Measurements from ENCODE around the gene KRT85. TPM values are rescaled to one million over a fixed set of nuclear protein-coding genes. Genes with fewer than 3 reads are reported as not detected.

KRT85 gene
- polyA plus RNA-seq, 2 of the 4 experiments (the other 2 are of a cell fraction), result 3.7 TPM; not detected in 1

- TF ChIP-seq PHF8 (IDR thresholded peaks at IDR 0.05; ENCODE audit: borderline replicate concordance, low read depth) (no peak), POLR2A (IDR thresholded peaks at IDR 0.05; ENCODE audit: low read length) (no peak), HES2 (IDR thresholded peaks at IDR 0.05) (no peak), RCOR1 (IDR thresholded peaks at IDR 0.05; ENCODE audit: low read depth, low read length) (no peak), ELK1 (IDR thresholded peaks at IDR 0.05; ENCODE audit: low read depth, low read length) (no peak), NR3C1 (IDR thresholded peaks at IDR 0.05) (no peak), NFE2L2 (conservative IDR thresholded peaks at IDR 0.05; ENCODE audit: low read length) (no peak), FOXS1 (CRISPR knock-in tag; IDR thresholded peaks at IDR 0.05) (no peak), CHD4 (IDR thresholded peaks at IDR 0.05; ENCODE audit: borderline replicate concordance) (no peak), KDM5A (IDR thresholded peaks at IDR 0.05) (no peak), ZSCAN20 (CRISPR knock-in tag; IDR thresholded peaks at IDR 0.05) (no peak), CEBPB (IDR thresholded peaks at IDR 0.05) (no peak), BHLHE40 (IDR thresholded peaks at IDR 0.05; ENCODE audit: low read depth, low read length) (no peak)
- POLR2A ChIA-PET, result interaction anchor here (1.1 to 1.8 kb wide), 2 partner anchors 23 to 31 kb away, joined by 4 to 7 read pairs; no protein-coding TSS in a partner anchor
- CTCF ChIA-PET, result interaction anchor here (1.2 to 8.7 kb wide), 13 partner anchors 12 to 569 kb away, joined by 3 to 217 read pairs (median 11); partner anchors contain the start of gene KRT83
- Histone ChIP-seq H3K4me1 (peaks cover 2% of the 10 kb centered on the region; the same call in 1 of the 3 replicates), H3K4me2 (no peak overlapping the region), H3K9me3 (no peaks in the 10 kb centered on the region), H3K4me3 (no peak overlapping the region), H3K27ac (peak overlapping the region in 1 of 2 experiments; percentile 59; a peak in 3 of 6 replicates)
- ATAC-seq (no peak), DNase-seq (ENCODE audit: low read depth in 1 of 2, low spot score in 1 of 2) (no peak), FAIRE-seq (no peak)
- WGBS (ENCODE audit: missing lambda C conversion rate), result 91% methylated on average over 3 of the region's 3 CpGs
These were observed 56.0 kb downstream of the KRT85 start for GRCh38 chr12:52311285-52311648.

GRCh38 chr12:52310622-52311284, 56.5 kb downstream of the KRT85 start:
- FAIRE-seq (no peak), DNase-seq (ENCODE audit: low read depth in 1 of 2, low spot score in 1 of 2) (peak in 1 of 2 experiments; percentile 26), ATAC-seq (no peak)
- Histone ChIP-seq H3K4me2 (no peak overlapping the region), H3K9me3 (no peaks in the 10 kb centered on the region), H3K27ac (peak overlapping the region in 1 of 2 experiments; percentile 59; a peak in 3 of 6 replicates), H3K4me3 (no peak overlapping the region), H3K4me1 (peaks cover 6% of the 10 kb centered on the region; the same call in 1 of the 3 replicates)
- ChIA-PET POLR2A (interaction anchor here (1.1 to 1.8 kb wide), 2 partner anchors 22 to 30 kb away, joined by 4 to 7 read pairs; no protein-coding TSS in a partner anchor), CTCF (interaction anchor here (1.2 to 8.7 kb wide), 13 partner anchors 13 to 569 kb away, joined by 3 to 217 read pairs (median 11); partner anchors contain the start of gene KRT83)
- TF ChIP-seq HES2 (IDR thresholded peaks at IDR 0.05), result no peak
- no peak for TF ChIP-seq KDM5A (IDR thresholded peaks at IDR 0.05)
- no peak for TF ChIP-seq JUNB (IDR thresholded peaks at IDR 0.05)
- TF ChIP-seq RARB (CRISPR knock-in tag; IDR thresholded peaks at IDR 0.05), result no peak
- TF ChIP-seq RCOR1 (IDR thresholded peaks at IDR 0.05; ENCODE audit: low read depth, low read length), result no peak
- no peak for TF ChIP-seq ATOH8 (CRISPR knock-in tag; IDR thresholded peaks at IDR 0.05; ENCODE audit: low read depth)
- TF ChIP-seq JUN (IDR thresholded peaks at IDR 0.05), result no peak
- TF ChIP-seq KDM1A (IDR thresholded peaks at IDR 0.05; ENCODE audit: low read depth), result no peak
- no peak for TF ChIP-seq SREBF2 (IDR thresholded peaks at IDR 0.05)
- no peak for TF ChIP-seq NPAS2 (CRISPR knock-in tag; IDR thresholded peaks at IDR 0.05; ENCODE audit: borderline replicate concordance)
- TF ChIP-seq ZFP36 (IDR thresholded peaks at IDR 0.05; ENCODE audit: borderline replicate concordance, partially characterized antibody), result no peak
- TF ChIP-seq SMC3 (IDR thresholded peaks at IDR 0.05), result no peak
- TF ChIP-seq RFX5 (IDR thresholded peaks at IDR 0.05), result no peak
- no peak for TF ChIP-seq CHD4 (IDR thresholded peaks at IDR 0.05; ENCODE audit: borderline replicate concordance)
- no peak for TF ChIP-seq HOXB13 (CRISPR knock-in tag; IDR thresholded peaks at IDR 0.05; ENCODE audit: low read depth)
- no peak for TF ChIP-seq BHLHE40 (IDR thresholded peaks at IDR 0.05; ENCODE audit: low read depth, low read length)
- TF ChIP-seq NFE2L2 (conservative IDR thresholded peaks at IDR 0.05; ENCODE audit: low read length), result no peak
- TF ChIP-seq CBX2 (IDR thresholded peaks at IDR 0.05; ENCODE audit: borderline replicate concordance, low read depth), result no peak
- no peak for TF ChIP-seq RAD21 (conservative IDR thresholded peaks at IDR 0.05 in 1 of 2, IDR thresholded peaks at IDR 0.05 in 1 of 2)
- 84% methylated on average over 5 of the region's 5 CpGs for WGBS (ENCODE audit: missing lambda C conversion rate)
